Endothelial cell of umbilical vein (primary cell): Measurements from ENCODE around the gene ARHGEF28. TPM values are rescaled to one million over a fixed set of nuclear protein-coding genes. Genes with fewer than 3 reads are reported as not detected.

ENCODE experiments used
- BruUV-seq: library from RNA; stranded (reverse); fragments of 400-500 nt; replicated peaks from 2 replicates; lab custom pipeline; 2021; lab: Mats Ljungman, UMichigan
- CTCF ChIA-PET: fragments of 300-600, 350-600 bp; sonication (Branson Sonifier 250); formaldehyde crosslinking; loops from one replicate; lab custom pipeline; 2021; ENCODE audit warnings: antibody characterized with exemption, inconsistent platforms; lab: Charles Lee
- POLR2A ChIA-PET: fragments of 300-600, 350-600 bp; sonication (Branson Sonifier 250); formaldehyde crosslinking; loops from one replicate; lab custom pipeline; 2021; ENCODE audit warnings: antibody characterized with exemption, inconsistent platforms; lab: Charles Lee
- DNase-seq: peaks from one replicate; pipeline ENCODE4 v3.0.0-alpha.2; 2011; ENCODE audit warnings: low read depth, low spot score
- FAIRE-seq: peaks from 2 replicates; lab custom pipeline; 2011; peaks lifted over from hg19 to GRCh38; lab: Jason Lieb, UNC
- H2AFZ ChIP-seq: 2 replicates; pipeline ENCODE4 v1.6.0; 2012; ENCODE audit warnings: low read depth, low read length, control low read depth, inconsistent platforms
- H3K27ac ChIP-seq: 2 replicates; pipeline ENCODE4 v1.5.1; 2011; ENCODE audit warnings: low read depth, mild to moderate bottlenecking, control low read depth, low read length, moderate library complexity; ENCODE audit not compliant: insufficient read depth
- H3K27me3 ChIP-seq, 2 experiments: 2 replicates each; pipeline versions ENCODE4 v1.6.0 to v1.6.1; 2011; ENCODE audit warnings: low read length in 2 of 2, mixed read lengths in 1 of 2; ENCODE audit not compliant: control insufficient read depth in 2 of 2, insufficient read depth in 2 of 2
- H3K36me3 ChIP-seq, 2 experiments: 2 replicates in 1 of 2; 3 replicates in 1 of 2; pipeline ENCODE4 v1.5.1; 2011; ENCODE audit warnings: low read length in 2 of 2, mild to moderate bottlenecking in 1 of 2, moderate library complexity in 1 of 2; ENCODE audit not compliant: control insufficient read depth in 2 of 2, insufficient read depth in 2 of 2; ENCODE audit errors: extremely low read depth in 1 of 2
- H3K4me1 ChIP-seq: 3 replicates; pipeline ENCODE4 v1.5.1; 2011; ENCODE audit warnings: mild to moderate bottlenecking, low read length; ENCODE audit not compliant: control insufficient read depth, insufficient read depth; ENCODE audit errors: extremely low read depth
- H3K4me2 ChIP-seq: 2 replicates; pipeline ENCODE4 v1.6.1; 2011; ENCODE audit warnings: low read length, control low read depth, mixed read lengths; ENCODE audit not compliant: insufficient read depth
- H3K4me3 ChIP-seq, 3 experiments: fragments of 200-600 bp in 1 of 3; sonication (generic), shearing (Covaris generic) in 1 of 3; replicated peaks in 1 of 3; 2 replicates each; pipeline ENCODE4 v1.5.1; 2011 to 2016; ENCODE audit warnings: control low read depth in 3 of 3, low read length in 3 of 3, mild to moderate bottlenecking in 2 of 3, inconsistent platforms in 1 of 3, low read depth in 1 of 3, moderate library complexity in 1 of 3; ENCODE audit not compliant: insufficient read depth in 1 of 3
- H3K79me2 ChIP-seq: 2 replicates; pipeline ENCODE4 v1.6.0; 2012; ENCODE audit warnings: low read length, inconsistent platforms; ENCODE audit not compliant: control insufficient read depth, insufficient read depth
- H3K9ac ChIP-seq: replicated peaks from 2 replicates; pipeline ENCODE3; 2011; ENCODE audit warnings: low read length, control low read depth; ENCODE audit not compliant: insufficient read depth; ENCODE audit errors: extremely low read depth
- H3K9me1 ChIP-seq: replicated peaks from 3 replicates; pipeline ENCODE4 v1.6.0; 2011; ENCODE audit warnings: mild to moderate bottlenecking, low read length; ENCODE audit not compliant: control insufficient read depth, insufficient read depth; ENCODE audit errors: extremely low read depth
- H3K9me3 ChIP-seq: replicated peaks from 2 replicates; pipeline ENCODE4 v1.5.1; 2012; ENCODE audit warnings: low read length, inconsistent platforms; ENCODE audit not compliant: control insufficient read depth, insufficient read depth
- H4K20me1 ChIP-seq: replicated peaks from 2 replicates; pipeline ENCODE3; 2011; ENCODE audit warnings: mild to moderate bottlenecking, low read length; ENCODE audit not compliant: control insufficient read depth, insufficient read depth; ENCODE audit errors: extremely low read depth
- CTCF ChIP-seq, 2 donors: IDR thresholded peaks; 1 replicate in 1 of 2; 2 replicates in 1 of 2; pipeline ENCODE4 v1.5.1; 2011; ENCODE audit warnings: low read length in 2 of 2, mild to moderate bottlenecking in 2 of 2, moderate library complexity in 2 of 2, control low read depth in 1 of 2, inconsistent platforms in 1 of 2, low read depth in 1 of 2; ENCODE audit not compliant: insufficient read depth in 1 of 2; ENCODE audit errors: extremely low read depth in 1 of 2
- EZH2 ChIP-seq: IDR thresholded peaks from 2 replicates; pipeline ENCODE4 v1.6.1; 2012; ENCODE audit warnings: borderline replicate concordance, low read depth, mild to moderate bottlenecking, moderate library complexity, low read length, inconsistent platforms; ENCODE audit not compliant: severe bottlenecking
- FOS ChIP-seq: IDR thresholded peaks from 2 replicates; pipeline ENCODE4 v1.6.1; 2011; ENCODE audit warnings: mild to moderate bottlenecking, low read length, moderate library complexity, borderline replicate concordance; ENCODE audit not compliant: insufficient read depth
- GATA2 ChIP-seq: IDR thresholded peaks from 2 replicates; pipeline ENCODE4 v1.7.0; 2011; ENCODE audit warnings: low read depth, mild to moderate bottlenecking, moderate library complexity, mixed read lengths, low read length; ENCODE audit not compliant: insufficient read length, insufficient read depth
- JUN ChIP-seq: IDR thresholded peaks from 2 replicates; pipeline ENCODE4 v1.6.1; 2011; ENCODE audit warnings: borderline replicate concordance, low read depth; ENCODE audit not compliant: insufficient read length, insufficient read depth
- MAX ChIP-seq: IDR thresholded peaks from 2 replicates; pipeline ENCODE4 v1.6.1; 2011; ENCODE audit not compliant: insufficient read depth, insufficient read length
- MYC ChIP-seq: IDR thresholded peaks from one replicate; pipeline ENCODE4 v1.6.1; 2011; ENCODE audit warnings: mild to moderate bottlenecking, low read depth, low read length
- POLR2A ChIP-seq: IDR thresholded peaks from 2 replicates; pipeline ENCODE4 v1.6.1; 2012; ENCODE audit warnings: low read depth, mild to moderate bottlenecking, control low read depth, low read length
- POLR2AphosphoS5 ChIP-seq: IDR thresholded peaks from 2 replicates; pipeline ENCODE4 v1.6.1; 2012; ENCODE audit warnings: low read depth, mild to moderate bottlenecking, control low read depth, low read length, moderate library complexity; ENCODE audit not compliant: insufficient read depth
- dilution Hi-C: fragments of 300-500 bp; cut with MboI; formaldehyde crosslinking; loops from one replicate; pipeline ENCODE4 v1.15.0; 2019; ENCODE audit warnings: low sequenced_read_pairs; ENCODE audit not compliant: extremely low pct_ligation_motif_present
- intact Hi-C: fragments of 100-400 bp; cut with micrococcal nuclease; formaldehyde crosslinking; loops from one replicate; pipeline ENCODE4 v1.10.0; 2022
- polyA plus RNA-seq, 4 experiments: library from polyadenylated mRNA; depleted of rRNA in 3 of 4; stranded (reverse) in 3 of 4; unstranded in 1 of 4; fragments of >200 nt; gene quantifications; 2 replicates each; pipeline versions ENCODE4 v1.2.1 to v1.2.3, GENCODE V29; 2011 to 2012; ENCODE audit warnings: missing spikeins in 1 of 4
- total RNA-seq: library from RNA; stranded (reverse); gene quantifications from 2 replicates; pipeline ENCODE4 v1.2.3, GENCODE V29; 2021

Gene ARHGEF28
- total and polyA plus RNA-seq, 2 donors (not counting 3 experiments of a cell fraction or from before 2014, with no cell fraction given), result 29.5 to 108 TPM

- Histone ChIP-seq H3K36me3 (peaks cover 6 to 19% of the 10 kb centered on the region in 2 experiments), H2AFZ (no peak overlapping the region), H3K79me2 (peaks cover 71% of the 10 kb centered on the region), H4K20me1 (no peaks in the 10 kb centered on the region), H3K9me1 (no peaks in the 10 kb centered on the region), H3K4me1 (peaks cover 68% of the 10 kb centered on the region), H3K4me3 (peak overlapping the region in 1 of 3 experiments; percentile 42), H3K9me3 (no peaks in the 10 kb centered on the region), H3K27ac (peak overlapping the region; percentile 48), H3K4me2 (peak overlapping the region; percentile 78), H3K27me3 (no peaks in the 10 kb centered on the region), H3K9ac (peak overlapping the region; percentile 10)
- dilution Hi-C loops (no loop called here), intact Hi-C loops (loop anchor here (1.0 to 5.0 kb wide), 4 partner anchors 16 to 121 kb away; partner anchors contain the start of gene ARHGEF28)
- peak; percentile 78 for FAIRE-seq
- CTCF ChIA-PET, result interaction anchor here (0.9 to 3.4 kb wide), 18 partner anchors 11 to 157 kb away, joined by 3 to 21 read pairs (median 4); no protein-coding TSS in a partner anchor
- peak; percentile 58 for TF ChIP-seq POLR2AphosphoS5
- no peak for TF ChIP-seq MYC
- no peak for TF ChIP-seq FOS
- no peak for TF ChIP-seq EZH2
- TF ChIP-seq MAX, result no peak
- TF ChIP-seq GATA2, result peak; percentile 47
- no peak for TF ChIP-seq CTCF (IDR thresholded peaks at IDR 0.05; ENCODE audit: extremely low read depth in 1 of 2, insufficient read depth in 1 of 2, low read depth in 1 of 2, low read length in 2 of 2)
- TF ChIP-seq JUN, result no peak
- TF ChIP-seq POLR2A, result no peak
- BruUV-seq, result TSS peak; percentile 3
- peak; percentile 89 for DNase-seq
- POLR2A ChIA-PET, result interaction anchor here (1.0 to 2.1 kb wide), 3 partner anchors 26 to 110 kb away, joined by 3 to 6 read pairs (median 6); no protein-coding TSS in a partner anchor
These were observed 122.8 kb downstream of the ARHGEF28 start for GRCh38 chr5:73748510-73749400.
